Fibroblast of pulmonary artery (primary cell): ENCODE data around the gene SLC25A1.

ENCODE experiments used
- DNase-seq: peaks from one replicate; pipeline ENCODE4 v3.0.0-alpha.2; 2010; ENCODE audit warnings: low read depth
- H3K4me3 ChIP-seq: replicated peaks from 2 replicates; pipeline ENCODE4 v1.5.1; 2011; ENCODE audit warnings: low read depth, mild to moderate bottlenecking, control low read depth, low read length, moderate library complexity
- TF ChIP-seq, protein P1 (sequence below): IDR thresholded peaks from 2 replicates; pipeline ENCODE4 v1.5.1; 2011; ENCODE audit warnings: mild to moderate bottlenecking, control low read depth, low read length, inconsistent platforms; ENCODE audit errors: missing control alignments

SLC25A1 gene

GRCh38 chr22:19199479-19199878 lies 20.9 kb upstream of the SLC25A1 start:
- TF ChIP-seq, protein P1, sequence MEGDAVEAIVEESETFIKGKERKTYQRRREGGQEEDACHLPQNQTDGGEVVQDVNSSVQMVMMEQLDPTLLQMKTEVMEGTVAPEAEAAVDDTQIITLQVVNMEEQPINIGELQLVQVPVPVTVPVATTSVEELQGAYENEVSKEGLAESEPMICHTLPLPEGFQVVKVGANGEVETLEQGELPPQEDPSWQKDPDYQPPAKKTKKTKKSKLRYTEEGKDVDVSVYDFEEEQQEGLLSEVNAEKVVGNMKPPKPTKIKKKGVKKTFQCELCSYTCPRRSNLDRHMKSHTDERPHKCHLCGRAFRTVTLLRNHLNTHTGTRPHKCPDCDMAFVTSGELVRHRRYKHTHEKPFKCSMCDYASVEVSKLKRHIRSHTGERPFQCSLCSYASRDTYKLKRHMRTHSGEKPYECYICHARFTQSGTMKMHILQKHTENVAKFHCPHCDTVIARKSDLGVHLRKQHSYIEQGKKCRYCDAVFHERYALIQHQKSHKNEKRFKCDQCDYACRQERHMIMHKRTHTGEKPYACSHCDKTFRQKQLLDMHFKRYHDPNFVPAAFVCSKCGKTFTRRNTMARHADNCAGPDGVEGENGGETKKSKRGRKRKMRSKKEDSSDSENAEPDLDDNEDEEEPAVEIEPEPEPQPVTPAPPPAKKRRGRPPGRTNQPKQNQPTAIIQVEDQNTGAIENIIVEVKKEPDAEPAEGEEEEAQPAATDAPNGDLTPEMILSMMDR = no peak
- no peak for DNase-seq
- no peak overlapping the region for H3K4me3 ChIP-seq

DNA sequence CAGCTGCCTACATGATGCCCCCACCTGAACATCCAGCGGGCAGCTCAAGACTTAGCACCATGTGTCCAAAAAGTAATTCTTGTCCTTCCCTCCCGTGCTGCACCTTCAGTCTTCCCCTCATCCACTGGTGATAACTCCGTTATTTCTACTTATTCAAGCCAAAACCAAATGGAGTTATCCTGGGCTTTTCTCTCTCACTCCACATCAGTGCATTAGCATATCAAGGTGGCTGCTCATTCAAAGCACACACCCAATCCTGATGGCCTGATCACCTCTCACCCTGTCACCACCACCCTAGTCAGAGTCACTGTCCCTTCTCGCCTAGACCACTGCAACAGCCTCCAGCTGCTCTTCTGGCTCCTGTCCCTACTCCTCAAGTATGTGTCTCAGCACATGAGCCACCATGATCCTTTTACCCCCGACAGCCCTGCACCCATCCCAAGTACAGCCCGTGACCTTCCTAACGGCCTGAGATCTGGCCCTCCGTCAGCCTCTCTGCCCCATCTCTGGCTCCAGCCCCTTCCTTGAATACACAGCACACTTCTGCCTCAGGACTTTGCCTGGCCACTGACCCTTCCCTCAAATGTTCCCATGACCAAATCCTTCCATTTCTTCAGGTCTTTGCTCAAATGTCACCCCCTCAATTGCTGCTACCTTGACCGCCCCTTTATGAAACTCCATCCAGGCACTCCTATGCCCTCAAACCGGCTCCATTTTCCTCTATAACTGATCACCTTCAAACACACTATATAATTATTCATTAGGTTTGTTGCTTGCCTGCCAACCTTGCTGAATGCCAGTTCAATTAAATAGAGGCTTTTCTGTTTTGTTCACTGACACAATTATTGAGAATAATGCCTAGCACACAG lies 19.7 kb upstream of the SLC25A1 start:
- H3K4me3 ChIP-seq = no peak overlapping the region
- TF ChIP-seq, protein P1 = no peak
- DNase-seq = no peak

GRCh38 chr22:19196841-19197612 lies 18.5 kb upstream of the SLC25A1 start:
- DNase-seq = no peak
- TF ChIP-seq, protein P1 = no peak
- H3K4me3 ChIP-seq = no peak overlapping the region

GRCh38 chr22:19195796-19196731 lies 17.5 kb upstream of the SLC25A1 start:
- no peak overlapping the region for H3K4me3 ChIP-seq
- DNase-seq = no peak
- TF ChIP-seq, protein P1 = no peak

DNA sequence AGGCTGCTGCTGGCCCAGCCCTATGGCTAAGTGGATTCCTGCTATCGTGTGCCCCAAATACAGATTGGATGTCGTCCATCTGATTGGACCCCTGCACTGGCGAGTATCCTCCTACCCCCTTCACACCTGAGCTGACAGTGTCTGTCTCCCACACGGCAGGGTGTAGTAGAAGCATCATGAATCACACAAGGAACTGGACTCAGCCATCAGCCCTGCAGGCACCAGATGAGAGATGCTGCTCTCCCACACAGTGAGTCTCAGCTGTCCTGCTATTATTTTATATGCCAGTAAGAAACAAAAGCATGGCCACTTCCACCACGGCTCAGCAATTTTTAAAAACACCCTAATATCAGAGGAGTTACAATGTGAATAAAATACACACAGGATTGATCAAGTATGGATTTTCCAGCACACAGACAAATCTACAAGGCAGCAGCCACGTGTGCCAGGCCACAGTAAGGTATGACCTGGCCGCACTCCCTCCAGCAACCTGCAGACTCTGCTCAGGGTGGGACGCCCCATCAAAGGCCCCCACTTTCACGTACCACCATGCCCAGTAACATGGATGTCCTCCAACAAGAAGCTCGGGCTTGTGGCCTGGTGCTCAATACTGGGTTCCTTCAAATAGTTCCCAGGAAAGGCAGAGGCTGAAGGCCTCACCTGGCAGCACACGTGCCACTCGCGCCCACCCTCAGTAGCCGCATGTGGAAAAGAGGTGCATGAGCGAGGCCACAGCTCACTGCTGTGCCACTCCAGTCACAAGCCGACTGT lies 16.4 kb upstream of the SLC25A1 start:
- H3K4me3 ChIP-seq = no peak overlapping the region
- TF ChIP-seq, protein P1 = no peak
- DNase-seq = no peak

- H3K4me3 ChIP-seq = no peak overlapping the region
- no peak for DNase-seq
- TF ChIP-seq, protein P1 = no peak
These were observed 15.3 kb upstream of the SLC25A1 start for GRCh38 chr22:19193879-19194278.
